GM23338 (cell line): ENCODE measurements around the gene DCAF11. TPM values are rescaled to one million over a fixed set of nuclear protein-coding genes. Genes with fewer than 3 reads are reported as not detected.

ENCODE experiments used
- ATAC-seq: fragments of 200-7000 bp; cut with Tn5 transposase; 3 replicates; pipeline ENCODE4 v1.9.1; 2020
- DNase-seq: peaks from one replicate; pipeline ENCODE4 v3.0.0-alpha.2; 2015; ENCODE audit warnings: low spot score
- H2AFZ ChIP-seq: fragments of 200-600 bp; sonication (generic); 2 replicates; pipeline ENCODE4 v1.8.0; 2016; ENCODE audit warnings: antibody characterized with exemption, mild to moderate bottlenecking, moderate library complexity
- H3F3A ChIP-seq: fragments of 200-600 bp; sonication (generic); replicated peaks from 2 replicates; pipeline ENCODE4 v1.8.0; 2017; ENCODE audit warnings: antibody characterized with exemption, mixed run types, low read depth
- H3K27ac ChIP-seq: fragments of 200-600 bp; sonication (generic); 2 replicates; pipeline ENCODE4 v1.6.1; 2016; ENCODE audit warnings: low read depth
- H3K27me3 ChIP-seq: fragments of 200-600 bp; sonication (generic); 2 replicates; pipeline ENCODE4 v1.8.0; 2016; ENCODE audit warnings: mild to moderate bottlenecking, mixed run types, moderate library complexity; ENCODE audit not compliant: insufficient read depth
- H3K36me3 ChIP-seq: fragments of 200-600 bp; sonication (generic); 2 replicates; pipeline ENCODE4 v1.8.0; 2016; ENCODE audit warnings: mild to moderate bottlenecking; ENCODE audit not compliant: insufficient read depth
- H3K4me1 ChIP-seq: fragments of 200-600 bp; sonication (generic); 2 replicates; pipeline ENCODE4 v1.8.0; 2016; ENCODE audit warnings: mild to moderate bottlenecking, moderate library complexity; ENCODE audit not compliant: insufficient read depth
- H3K4me2 ChIP-seq: fragments of 200-600 bp; sonication (generic); 2 replicates; pipeline ENCODE4 v1.7.1; 2017; ENCODE audit warnings: mixed run types
- H3K4me3 ChIP-seq: fragments of 200-600 bp; sonication (generic); 2 replicates; pipeline ENCODE4 v1.6.1; 2016; ENCODE audit warnings: mixed run types
- H3K79me2 ChIP-seq: fragments of 200-600 bp; sonication (generic); replicated peaks from 2 replicates; pipeline ENCODE4 v1.8.0; 2017; ENCODE audit warnings: mild to moderate bottlenecking; ENCODE audit not compliant: insufficient read depth
- H3K9me2 ChIP-seq: fragments of 200-600 bp; sonication (generic); 2 replicates; pipeline ENCODE4 v1.8.0; 2017; ENCODE audit not compliant: insufficient read depth
- H4K20me1 ChIP-seq: fragments of 200-600 bp; sonication (generic); replicated peaks from 2 replicates; pipeline ENCODE4 v1.8.0; 2017; ENCODE audit warnings: mild to moderate bottlenecking; ENCODE audit not compliant: insufficient read depth
- H3K27ac Mint-ChIP-seq: 2 replicates; pipeline ENCODE4 v1.8.0; 2020; ENCODE audit warnings: inconsistent platforms, mild to moderate bottlenecking, moderate library complexity, mixed read lengths
- H3K27me3 Mint-ChIP-seq: 3 replicates; pipeline ENCODE4 v1.8.0; 2022; ENCODE audit warnings: low read depth, mild to moderate bottlenecking, moderate library complexity, mixed read lengths, inconsistent platforms; ENCODE audit not compliant: insufficient read depth, poor library complexity
- H3K36me3 Mint-ChIP-seq: 3 replicates; pipeline ENCODE4 v1.8.0; 2021; ENCODE audit warnings: low read depth, mild to moderate bottlenecking, inconsistent platforms, moderate library complexity, mixed read lengths
- H3K4me1 Mint-ChIP-seq: 3 replicates; pipeline ENCODE4 v1.8.0; 2020; ENCODE audit warnings: mild to moderate bottlenecking, inconsistent platforms, mixed read lengths
- H3K4me3 Mint-ChIP-seq: 3 replicates; pipeline ENCODE4 v1.8.0; 2021; ENCODE audit warnings: moderate library complexity, mild to moderate bottlenecking, inconsistent platforms, mixed read lengths
- H3K9me3 Mint-ChIP-seq: 3 replicates; pipeline ENCODE4 v1.8.0; 2020; ENCODE audit warnings: moderate library complexity, mild to moderate bottlenecking, inconsistent platforms, mixed read lengths
- CREB1 ChIP-seq: fragments of 250-450 bp; sonication (Bioruptor Pico); IDR thresholded peaks from 2 replicates; pipeline ENCODE4 v1.5.0; 2020; ENCODE audit warnings: low read depth, mild to moderate bottlenecking, moderate library complexity
- ETS1 ChIP-seq: IDR thresholded peaks from 2 replicates; pipeline ENCODE4 v1.6.1; 2016; ENCODE audit warnings: antibody characterized with exemption
- EZH2 ChIP-seq: fragments of 200-600 bp; sonication (generic); IDR thresholded peaks from one replicate; pipeline ENCODE4 v1.8.0; 2017; ENCODE audit warnings: antibody characterized with exemption, mild to moderate bottlenecking, low read depth; ENCODE audit not compliant: unreplicated experiment
- EZH2phosphoT487 ChIP-seq: fragments of 200-600 bp; sonication (generic); IDR thresholded peaks from one replicate; pipeline ENCODE4 v1.8.1; 2018; ENCODE audit warnings: antibody characterized with exemption; ENCODE audit not compliant: unreplicated experiment
- JUNB ChIP-seq: IDR thresholded peaks from one replicate; pipeline ENCODE4 v1.6.1; 2016; ENCODE audit warnings: antibody characterized with exemption; ENCODE audit not compliant: unreplicated experiment
- NANOG ChIP-seq: IDR thresholded peaks from 2 replicates; pipeline ENCODE4 v1.6.1; 2016; ENCODE audit warnings: antibody characterized with exemption, borderline replicate concordance
- POLR2AphosphoS5 ChIP-seq: IDR thresholded peaks from 2 replicates; pipeline ENCODE4 v1.6.1; 2016; ENCODE audit warnings: antibody characterized with exemption, low read depth
- STAT1 ChIP-seq: IDR thresholded peaks from one replicate; pipeline ENCODE4 v1.6.1; 2016; ENCODE audit warnings: antibody characterized with exemption; ENCODE audit not compliant: unreplicated experiment
- ZNF114 ChIP-seq: fragments of 250-450 bp; sonication (Bioruptor Pico); IDR thresholded peaks from 2 replicates; pipeline ENCODE4 v1.5.0; 2020; ENCODE audit warnings: mild to moderate bottlenecking, moderate library complexity
- ZNF331 ChIP-seq: fragments of 250-450 bp; sonication (Bioruptor Pico); IDR thresholded peaks from 2 replicates; pipeline ENCODE4 v1.5.0; 2020; ENCODE audit warnings: low read depth, mild to moderate bottlenecking, moderate library complexity
- polyA plus RNA-seq: library from polyadenylated mRNA; unstranded; fragments of >200 nt; fragmentation: Nextera tagmentation; extraction: Ambion mirVana; gene quantifications from 2 replicates; pipeline ENCODE4 v1.2.1, GENCODE V29; 2016
- total RNA-seq: library from RNA; depleted of rRNA; stranded (reverse); fragments of >200 nt; shearing (Covaris generic); gene quantifications from 2 replicates; pipeline ENCODE4 v1.2.3, GENCODE V29; 2014
- TF ChIP-seq, protein P1 (sequence below), 2 experiments: fragments of 200-600 bp in 1 of 2; sonication (generic) in 1 of 2; conservative IDR thresholded peaks; 2 replicates each; pipeline versions ENCODE4 v1.5.1 to v1.6.1; 2016 to 2017; ENCODE audit warnings: antibody characterized with exemption in 2 of 2, low read depth in 2 of 2, mild to moderate bottlenecking in 2 of 2, moderate library complexity in 1 of 2
- TF ChIP-seq, protein P2 (sequence below): fragments of 250-450 bp; sonication (Bioruptor Pico); IDR thresholded peaks from 2 replicates; pipeline ENCODE4 v1.5.0; 2020; ENCODE audit warnings: mild to moderate bottlenecking, moderate library complexity
- TF ChIP-seq, protein P3 (sequence below): IDR thresholded peaks from one replicate; pipeline ENCODE4 v1.6.1; 2018; ENCODE audit warnings: antibody characterized with exemption; ENCODE audit not compliant: unreplicated experiment

The DCAF11 gene
- total and polyA plus RNA-seq, 2 experiments from 2014 or later, result 18.6 to 93.2 TPM

- Histone ChIP-seq H4K20me1 (peaks cover 7% of the 10 kb centered on the region; the same call in 1 of the 2 replicates), H3K4me1 (peaks cover 11% of the 10 kb centered on the region), H2AFZ (no peak overlapping the region), H3K79me2 (no peaks in the 10 kb centered on the region), H3K27ac (no peak overlapping the region), H3K27me3 (no peaks in the 10 kb centered on the region), H3K4me3 (no peak overlapping the region), H3F3A (peaks cover 12% of the 10 kb centered on the region; the same call in 1 of the 2 replicates), H3K4me2 (no peak overlapping the region), H3K9me2 (no peaks in the 10 kb centered on the region), H3K36me3 (peaks cover 7% of the 10 kb centered on the region; the same call in 1 of the 2 replicates)
- Mint-ChIP-seq H3K27ac (no peak overlapping the region), H3K4me1 (peaks cover 9% of the 10 kb centered on the region), H3K27me3 (peaks cover 4% of the 10 kb centered on the region), H3K36me3 (peaks cover 58% of the 10 kb centered on the region), H3K4me3 (no peak overlapping the region), H3K9me3 (no peaks in the 10 kb centered on the region)
- TF ChIP-seq POLR2AphosphoS5 (no peak), ETS1 (no peak), EZH2phosphoT487 (no peak), ZNF331 (no peak), NANOG (no peak), ZNF114 (CRISPR knock-in tag) (no peak), STAT1 (no peak), CREB1 (no peak), EZH2 (no peak), JUNB (no peak)
- TF ChIP-seq, protein P1, sequence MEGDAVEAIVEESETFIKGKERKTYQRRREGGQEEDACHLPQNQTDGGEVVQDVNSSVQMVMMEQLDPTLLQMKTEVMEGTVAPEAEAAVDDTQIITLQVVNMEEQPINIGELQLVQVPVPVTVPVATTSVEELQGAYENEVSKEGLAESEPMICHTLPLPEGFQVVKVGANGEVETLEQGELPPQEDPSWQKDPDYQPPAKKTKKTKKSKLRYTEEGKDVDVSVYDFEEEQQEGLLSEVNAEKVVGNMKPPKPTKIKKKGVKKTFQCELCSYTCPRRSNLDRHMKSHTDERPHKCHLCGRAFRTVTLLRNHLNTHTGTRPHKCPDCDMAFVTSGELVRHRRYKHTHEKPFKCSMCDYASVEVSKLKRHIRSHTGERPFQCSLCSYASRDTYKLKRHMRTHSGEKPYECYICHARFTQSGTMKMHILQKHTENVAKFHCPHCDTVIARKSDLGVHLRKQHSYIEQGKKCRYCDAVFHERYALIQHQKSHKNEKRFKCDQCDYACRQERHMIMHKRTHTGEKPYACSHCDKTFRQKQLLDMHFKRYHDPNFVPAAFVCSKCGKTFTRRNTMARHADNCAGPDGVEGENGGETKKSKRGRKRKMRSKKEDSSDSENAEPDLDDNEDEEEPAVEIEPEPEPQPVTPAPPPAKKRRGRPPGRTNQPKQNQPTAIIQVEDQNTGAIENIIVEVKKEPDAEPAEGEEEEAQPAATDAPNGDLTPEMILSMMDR (conservative IDR thresholded peaks at IDR 0.05; ENCODE audit: low read depth in 2 of 2), result no peak
- TF ChIP-seq, protein P2, sequence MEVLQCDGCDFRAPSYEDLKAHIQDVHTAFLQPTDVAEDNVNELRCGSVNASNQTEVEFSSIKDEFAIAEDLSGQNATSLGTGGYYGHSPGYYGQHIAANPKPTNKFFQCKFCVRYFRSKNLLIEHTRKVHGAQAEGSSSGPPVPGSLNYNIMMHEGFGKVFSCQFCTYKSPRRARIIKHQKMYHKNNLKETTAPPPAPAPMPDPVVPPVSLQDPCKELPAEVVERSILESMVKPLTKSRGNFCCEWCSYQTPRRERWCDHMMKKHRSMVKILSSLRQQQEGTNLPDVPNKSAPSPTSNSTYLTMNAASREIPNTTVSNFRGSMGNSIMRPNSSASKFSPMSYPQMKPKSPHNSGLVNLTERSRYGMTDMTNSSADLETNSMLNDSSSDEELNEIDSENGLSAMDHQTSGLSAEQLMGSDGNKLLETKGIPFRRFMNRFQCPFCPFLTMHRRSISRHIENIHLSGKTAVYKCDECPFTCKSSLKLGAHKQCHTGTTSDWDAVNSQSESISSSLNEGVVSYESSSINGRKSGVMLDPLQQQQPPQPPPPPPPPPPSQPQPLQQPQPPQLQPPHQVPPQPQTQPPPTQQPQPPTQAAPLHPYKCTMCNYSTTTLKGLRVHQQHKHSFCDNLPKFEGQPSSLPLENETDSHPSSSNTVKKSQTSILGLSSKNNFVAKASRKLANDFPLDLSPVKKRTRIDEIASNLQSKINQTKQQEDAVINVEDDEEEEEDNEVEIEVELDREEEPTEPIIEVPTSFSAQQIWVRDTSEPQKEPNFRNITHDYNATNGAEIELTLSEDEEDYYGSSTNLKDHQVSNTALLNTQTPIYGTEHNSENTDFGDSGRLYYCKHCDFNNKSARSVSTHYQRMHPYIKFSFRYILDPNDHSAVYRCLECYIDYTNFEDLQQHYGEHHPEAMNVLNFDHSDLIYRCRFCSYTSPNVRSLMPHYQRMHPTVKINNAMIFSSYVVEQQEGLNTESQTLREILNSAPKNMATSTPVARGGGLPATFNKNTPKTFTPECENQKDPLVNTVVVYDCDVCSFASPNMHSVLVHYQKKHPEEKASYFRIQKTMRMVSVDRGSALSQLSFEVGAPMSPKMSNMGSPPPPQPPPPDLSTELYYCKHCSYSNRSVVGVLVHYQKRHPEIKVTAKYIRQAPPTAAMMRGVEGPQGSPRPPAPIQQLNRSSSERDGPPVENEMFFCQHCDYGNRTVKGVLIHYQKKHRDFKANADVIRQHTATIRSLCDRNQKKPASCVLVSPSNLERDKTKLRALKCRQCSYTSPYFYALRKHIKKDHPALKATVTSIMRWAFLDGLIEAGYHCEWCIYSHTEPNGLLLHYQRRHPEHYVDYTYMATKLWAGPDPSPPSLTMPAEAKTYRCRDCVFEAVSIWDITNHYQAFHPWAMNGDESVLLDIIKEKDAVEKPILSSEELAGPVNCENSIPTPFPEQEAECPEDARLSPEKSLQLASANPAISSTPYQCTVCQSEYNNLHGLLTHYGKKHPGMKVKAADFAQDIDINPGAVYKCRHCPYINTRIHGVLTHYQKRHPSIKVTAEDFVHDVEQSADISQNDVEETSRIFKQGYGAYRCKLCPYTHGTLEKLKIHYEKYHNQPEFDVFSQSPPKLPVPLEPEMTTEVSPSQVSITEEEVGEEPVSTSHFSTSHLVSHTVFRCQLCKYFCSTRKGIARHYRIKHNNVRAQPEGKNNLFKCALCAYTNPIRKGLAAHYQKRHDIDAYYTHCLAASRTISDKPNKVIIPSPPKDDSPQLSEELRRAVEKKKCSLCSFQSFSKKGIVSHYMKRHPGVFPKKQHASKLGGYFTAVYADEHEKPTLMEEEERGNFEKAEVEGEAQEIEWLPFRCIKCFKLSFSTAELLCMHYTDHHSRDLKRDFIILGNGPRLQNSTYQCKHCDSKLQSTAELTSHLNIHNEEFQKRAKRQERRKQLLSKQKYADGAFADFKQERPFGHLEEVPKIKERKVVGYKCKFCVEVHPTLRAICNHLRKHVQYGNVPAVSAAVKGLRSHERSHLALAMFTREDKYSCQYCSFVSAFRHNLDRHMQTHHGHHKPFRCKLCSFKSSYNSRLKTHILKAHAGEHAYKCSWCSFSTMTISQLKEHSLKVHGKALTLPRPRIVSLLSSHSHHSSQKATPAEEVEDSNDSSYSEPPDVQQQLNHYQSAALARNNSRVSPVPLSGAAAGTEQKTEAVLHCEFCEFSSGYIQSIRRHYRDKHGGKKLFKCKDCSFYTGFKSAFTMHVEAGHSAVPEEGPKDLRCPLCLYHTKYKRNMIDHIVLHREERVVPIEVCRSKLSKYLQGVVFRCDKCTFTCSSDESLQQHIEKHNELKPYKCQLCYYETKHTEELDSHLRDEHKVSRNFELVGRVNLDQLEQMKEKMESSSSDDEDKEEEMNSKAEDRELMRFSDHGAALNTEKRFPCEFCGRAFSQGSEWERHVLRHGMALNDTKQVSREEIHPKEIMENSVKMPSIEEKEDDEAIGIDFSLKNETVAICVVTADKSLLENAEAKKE (CRISPR knock-in tag), result no peak
- TF ChIP-seq, protein P3, sequence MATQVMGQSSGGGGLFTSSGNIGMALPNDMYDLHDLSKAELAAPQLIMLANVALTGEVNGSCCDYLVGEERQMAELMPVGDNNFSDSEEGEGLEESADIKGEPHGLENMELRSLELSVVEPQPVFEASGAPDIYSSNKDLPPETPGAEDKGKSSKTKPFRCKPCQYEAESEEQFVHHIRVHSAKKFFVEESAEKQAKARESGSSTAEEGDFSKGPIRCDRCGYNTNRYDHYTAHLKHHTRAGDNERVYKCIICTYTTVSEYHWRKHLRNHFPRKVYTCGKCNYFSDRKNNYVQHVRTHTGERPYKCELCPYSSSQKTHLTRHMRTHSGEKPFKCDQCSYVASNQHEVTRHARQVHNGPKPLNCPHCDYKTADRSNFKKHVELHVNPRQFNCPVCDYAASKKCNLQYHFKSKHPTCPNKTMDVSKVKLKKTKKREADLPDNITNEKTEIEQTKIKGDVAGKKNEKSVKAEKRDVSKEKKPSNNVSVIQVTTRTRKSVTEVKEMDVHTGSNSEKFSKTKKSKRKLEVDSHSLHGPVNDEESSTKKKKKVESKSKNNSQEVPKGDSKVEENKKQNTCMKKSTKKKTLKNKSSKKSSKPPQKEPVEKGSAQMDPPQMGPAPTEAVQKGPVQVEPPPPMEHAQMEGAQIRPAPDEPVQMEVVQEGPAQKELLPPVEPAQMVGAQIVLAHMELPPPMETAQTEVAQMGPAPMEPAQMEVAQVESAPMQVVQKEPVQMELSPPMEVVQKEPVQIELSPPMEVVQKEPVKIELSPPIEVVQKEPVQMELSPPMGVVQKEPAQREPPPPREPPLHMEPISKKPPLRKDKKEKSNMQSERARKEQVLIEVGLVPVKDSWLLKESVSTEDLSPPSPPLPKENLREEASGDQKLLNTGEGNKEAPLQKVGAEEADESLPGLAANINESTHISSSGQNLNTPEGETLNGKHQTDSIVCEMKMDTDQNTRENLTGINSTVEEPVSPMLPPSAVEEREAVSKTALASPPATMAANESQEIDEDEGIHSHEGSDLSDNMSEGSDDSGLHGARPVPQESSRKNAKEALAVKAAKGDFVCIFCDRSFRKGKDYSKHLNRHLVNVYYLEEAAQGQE, result no peak
- DNase-seq (no peak), ATAC-seq (no peak)
These were observed 45.9 kb downstream of the DCAF11 start for GRCh38 chr14:24160499-24160849.
